Right lung (tissue), 10 donors: Measurements from ENCODE around the gene FRAS1. TPM values are rescaled to one million over a fixed set of nuclear protein-coding genes. Genes with fewer than 3 reads are reported as not detected.
"Not testable (repeated sequence)": the region's sequence is repeated elsewhere in the genome, so short reads cannot be mapped to it uniquely, and the experiment has no call there.

Experiments used
- DNase-seq, 2 donors: peaks; one replicate each; pipeline ENCODE4 v3.0.0-alpha.2; 2013
- long read RNA-seq, 8 donors: transcript quantifications; one replicate each; lab custom pipeline, GENCODE V29; 2026
- polyA plus RNA-seq, 5 donors: library from polyadenylated mRNA; unstranded; fragments of 120-200 nt; gene quantifications; one replicate each; pipeline versions ENCODE4 v1.2.1 to v1.2.3, GENCODE V29; 2013; ENCODE audit warnings: inconsistent platforms in 1 of 5, low replicate concordance in 1 of 5; ENCODE audit not compliant: insufficient read length in 5 of 5, insufficient read depth in 1 of 5

The FRAS1 gene
- 10 to 100 TPM; 23.5 to 45.6 (median 42.8) TPM for polyA plus RNA-seq
- long read RNA-seq, donor 1, partial matches to known transcripts, result 10 of 10 reads
- long read RNA-seq, donor 1, other reads (novel, unspliced or antisense), result 0 of 10 reads
- long read RNA-seq, donor 2, result 0 reads
- long read RNA-seq, donor 3, result 0 reads
- long read RNA-seq, donor 4, partial matches to known transcripts, result 5 of 5 reads
- long read RNA-seq, donor 4, other reads (novel, unspliced or antisense), result 0 of 5 reads
- long read RNA-seq, donor 5, partial matches to known transcripts, result 12 of 12 reads
- long read RNA-seq, donor 5, other reads (novel, unspliced or antisense), result 0 of 12 reads
- long read RNA-seq, donor 6, partial matches to known transcripts, result 13 of 13 reads
- long read RNA-seq, donor 6, other reads (novel, unspliced or antisense), result 0 of 13 reads
- long read RNA-seq, donor 7, partial matches to known transcripts, result 28 of 28 reads
- long read RNA-seq, donor 7, other reads (novel, unspliced or antisense), result 0 of 28 reads
- long read RNA-seq, donor 8, result 0 reads

GRCh38 chr4:78057135-78057599 lies at the start of gene FRAS1:
Gene FRAS1, plus strand, starts transcription at chr4:78057323. Its CDS starts 687 bp downstream, at chr4:78058010.
- DNase-seq, result peak; percentile 61 to 65

- not testable (repeated sequence) for DNase-seq
Observed at GRCh38 chr4:78011003-78011402, 46.1 kb upstream of the FRAS1 start.

GRCh38 chr4:78014889-78015886 lies 41.9 kb upstream of the FRAS1 start:
- no peak for DNase-seq

- DNase-seq, result no peak
Observed at GRCh38 chr4:78018271-78019049, 38.7 kb upstream of the FRAS1 start.

GRCh38 chr4:78019414-78019813 lies 37.7 kb upstream of the FRAS1 start:
- DNase-seq, result peak; percentile 66 to 71

GRCh38 chr4:78020677-78021076 lies 36.4 kb upstream of the FRAS1 start:
- no peak for DNase-seq

- no peak for DNase-seq
Observed at GRCh38 chr4:78022517-78022916, 34.6 kb upstream of the FRAS1 start.

- no peak for DNase-seq
Observed at GRCh38 chr4:78024085-78024484, 33.0 kb upstream of the FRAS1 start.

- DNase-seq, result no peak
Observed at GRCh38 chr4:78024576-78025091, 32.5 kb upstream of the FRAS1 start.

GRCh38 chr4:78031417-78031950 lies 25.6 kb upstream of the FRAS1 start:
- peak; percentile 65 to 69 for DNase-seq

- DNase-seq, result no peak
Observed at GRCh38 chr4:78032446-78032845, 24.7 kb upstream of the FRAS1 start.

- DNase-seq, result no peak
Observed at GRCh38 chr4:78032929-78033328, 24.2 kb upstream of the FRAS1 start.

- DNase-seq, result no peak
Observed at GRCh38 chr4:78033861-78034260, 23.3 kb upstream of the FRAS1 start.

GRCh38 chr4:78038704-78039103 lies 18.4 kb upstream of the FRAS1 start:
- DNase-seq, result no peak

- no peak for DNase-seq
Observed at GRCh38 chr4:78039678-78040077, 17.4 kb upstream of the FRAS1 start.

GRCh38 chr4:78040431-78040830 lies 16.7 kb upstream of the FRAS1 start:
- DNase-seq, result no peak

- DNase-seq, result no peak
Observed at GRCh38 chr4:78047366-78047765, 9.8 kb upstream of the FRAS1 start.

GRCh38 chr4:78056265-78057129 lies 626 bp upstream of the FRAS1 start:
- DNase-seq, result peak; percentile 79 to 82
